Neuronal stem cell (in vitro differentiated cells): ENCODE data around the gene SCT.

Experiments used
- DNase-seq: peaks from one replicate; pipeline ENCODE4 v3.0.0-alpha.2; 2013; ENCODE audit warnings: low spot score
- H2AFZ ChIP-seq: one replicate; pipeline ENCODE4 v1.6.1; 2013; ENCODE audit warnings: mild to moderate bottlenecking, low read length, inconsistent platforms
- H2AK5ac ChIP-seq: 2 replicates; pipeline ENCODE4 v1.6.1; 2013; ENCODE audit warnings: low read depth, mild to moderate bottlenecking, inconsistent platforms, low read length, moderate library complexity, mixed read lengths
- H2BK120ac ChIP-seq: 2 replicates; pipeline ENCODE4 v1.6.1; 2013; ENCODE audit warnings: low read depth, mild to moderate bottlenecking, inconsistent platforms, low read length, moderate library complexity, mixed read lengths
- H2BK12ac ChIP-seq: one replicate; pipeline ENCODE4 v1.6.1; 2013; ENCODE audit warnings: low read length, inconsistent platforms
- H2BK15ac ChIP-seq: 2 replicates; pipeline ENCODE4 v1.6.1; 2013; ENCODE audit warnings: mild to moderate bottlenecking, low read length, inconsistent platforms, mixed read lengths
- H2BK5ac ChIP-seq: one replicate; pipeline ENCODE4 v1.6.1; 2013; ENCODE audit warnings: inconsistent platforms, mild to moderate bottlenecking, low read length, moderate library complexity
- H3K14ac ChIP-seq: one replicate; pipeline ENCODE4 v1.6.1; 2013; ENCODE audit warnings: low read length, inconsistent platforms
- H3K18ac ChIP-seq: 2 replicates; pipeline ENCODE4 v1.6.1; 2013; ENCODE audit warnings: low read length, inconsistent platforms
- H3K23ac ChIP-seq: 2 replicates; pipeline ENCODE4 v1.6.1; 2013; ENCODE audit warnings: low read depth, mild to moderate bottlenecking, mixed read lengths, low read length, inconsistent platforms; ENCODE audit not compliant: poor library complexity
- H3K27ac ChIP-seq: replicated peaks from 3 replicates; pipeline ENCODE4 v1.5.1; 2013; ENCODE audit warnings: low read length, inconsistent platforms
- H3K27me3 ChIP-seq, 3 experiments: 2 replicates each; pipeline ENCODE4 v1.6.1; 2013; ENCODE audit warnings: low read length in 3 of 3, mild to moderate bottlenecking in 2 of 3, inconsistent platforms in 1 of 3, low read depth in 1 of 3, mixed read lengths in 1 of 3, moderate library complexity in 1 of 3; ENCODE audit not compliant: control insufficient read depth in 3 of 3, insufficient read depth in 3 of 3
- H3K36me3 ChIP-seq, 2 donors: replicated peaks in 1 of 2; 2 replicates each; pipeline ENCODE4 v1.6.1; 2013; ENCODE audit warnings: low read length in 2 of 2; ENCODE audit not compliant: control insufficient read depth in 2 of 2, insufficient read depth in 2 of 2
- H3K4ac ChIP-seq: 2 replicates; pipeline ENCODE4 v1.6.1; 2013; ENCODE audit warnings: inconsistent platforms, mild to moderate bottlenecking, low read length, moderate library complexity
- H3K4me1 ChIP-seq, 2 donors: 1 replicate in 1 of 2; 2 replicates in 1 of 2; pipeline ENCODE4 v1.6.1; 2013; ENCODE audit warnings: low read length in 2 of 2, low read depth in 1 of 2; ENCODE audit not compliant: control insufficient read depth in 2 of 2, insufficient read depth in 1 of 2
- H3K4me2 ChIP-seq: one replicate; pipeline ENCODE4 v1.6.1; 2013; ENCODE audit warnings: mild to moderate bottlenecking, low read length, inconsistent platforms; ENCODE audit not compliant: insufficient read depth, poor library complexity, severe bottlenecking
- H3K4me3 ChIP-seq, 2 donors: 2 replicates each; pipeline ENCODE4 v1.5.1; 2013; ENCODE audit warnings: low read length in 2 of 2, mild to moderate bottlenecking in 2 of 2, inconsistent platforms in 1 of 2, moderate library complexity in 1 of 2
- H3K79me1 ChIP-seq: one replicate; pipeline ENCODE4 v1.6.1; 2013; ENCODE audit warnings: low read depth, mild to moderate bottlenecking, inconsistent platforms, low read length, moderate library complexity
- H3K9ac ChIP-seq: one replicate; pipeline ENCODE4 v1.6.1; 2013; ENCODE audit warnings: mild to moderate bottlenecking, low read depth, low read length, inconsistent platforms; ENCODE audit not compliant: poor library complexity
- H3K9me3 ChIP-seq, 2 donors: replicated peaks in 1 of 2; 2 replicates each; pipeline versions ENCODE3 to v1.6.1; 2013; ENCODE audit warnings: low read length in 2 of 2, mild to moderate bottlenecking in 2 of 2, inconsistent platforms in 1 of 2, low read depth in 1 of 2, mixed read lengths in 1 of 2, moderate library complexity in 1 of 2; ENCODE audit not compliant: control insufficient read depth in 2 of 2, insufficient read depth in 1 of 2
- H4K8ac ChIP-seq: one replicate; pipeline ENCODE4 v1.6.1; 2013; ENCODE audit warnings: low read depth, mild to moderate bottlenecking, inconsistent platforms, low read length, moderate library complexity
- H4K91ac ChIP-seq: one replicate; pipeline ENCODE4 v1.6.1; 2013; ENCODE audit warnings: low read length, low read depth, mild to moderate bottlenecking, inconsistent platforms; ENCODE audit not compliant: poor library complexity
- WGBS, 2 donors: extraction: QIAGEN DNeasy Blood & Tissue Kit; methylation state at CpG; one replicate each; pipeline ENCODE4 v1.1.7; 2013; ENCODE audit warnings: missing lambda C conversion rate in 2 of 2, mixed read lengths in 1 of 2; ENCODE audit not compliant: insufficient read length in 2 of 2, insufficient replicate concordance in 1 of 2; ENCODE audit errors: extremely low coverage in 2 of 2; 5-methylcytosine and 5-hydroxymethylcytosine counted together

SCT gene

DNA sequence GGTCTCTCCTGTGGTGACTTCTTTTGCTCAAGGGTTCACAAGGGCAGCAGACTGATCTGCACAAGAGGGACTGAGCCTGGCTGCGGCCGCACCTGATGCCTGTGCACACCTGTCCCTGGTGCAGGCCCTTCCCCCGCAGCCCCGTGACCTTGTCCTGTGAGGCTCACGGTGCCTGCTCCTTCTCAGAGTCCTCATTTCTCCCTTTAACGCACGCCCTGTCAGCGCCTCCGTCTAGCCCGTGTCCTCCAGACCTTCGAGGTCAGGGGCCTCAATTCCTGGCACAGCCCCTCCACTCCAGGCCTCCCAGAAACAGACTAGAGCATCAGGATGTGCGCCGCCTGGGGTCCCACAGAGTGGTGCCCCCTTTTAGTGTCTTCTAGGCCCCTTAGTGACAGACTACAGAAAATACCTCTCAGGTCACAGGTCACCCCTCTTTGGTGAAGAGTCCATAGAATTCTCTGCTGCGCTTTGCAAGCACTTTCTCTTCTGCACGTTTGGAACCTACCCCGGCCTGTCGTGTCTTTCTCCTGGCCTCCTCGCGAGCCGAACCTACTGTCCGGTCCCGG, 9.0 kb upstream of the SCT start:
- Histone ChIP-seq H2BK15ac (peak overlapping the region; percentile 99), H4K8ac (no peak overlapping the region), H3K23ac (peak overlapping the region; percentile 97), H3K14ac (no peak overlapping the region), H3K4me3 (peak overlapping the region in 1 of 2 donors; percentile 46), H3K4me1 (peaks cover 21 to 23% of the 10 kb centered on the region in 2 donors), H4K91ac (no peak overlapping the region), H2AFZ (no peak overlapping the region), H2BK120ac (peak overlapping the region; percentile 81), H3K36me3 (peaks cover 0 to 1% of the 10 kb centered on the region in 2 donors), H2BK5ac (peak overlapping the region; percentile 57), H3K9me3 (no peaks in the 10 kb centered on the region), H3K79me1 (peaks cover 5% of the 10 kb centered on the region), H2AK5ac (peak overlapping the region; percentile 94), H3K27me3 (peaks cover 0 to 23% (median 5%) of the 10 kb centered on the region in 3 experiments), H3K18ac (peak overlapping the region; percentile 92), H3K27ac (no peak overlapping the region), H3K4me2 (peak overlapping the region; percentile 98), H3K9ac (peak overlapping the region; percentile 77), H2BK12ac (peak overlapping the region; percentile 78), H3K4ac (no peak overlapping the region)
- WGBS, 2 donors = no CpG with 5 or more reads among the region's 22 CpGs
- no peak for DNase-seq

DNA sequence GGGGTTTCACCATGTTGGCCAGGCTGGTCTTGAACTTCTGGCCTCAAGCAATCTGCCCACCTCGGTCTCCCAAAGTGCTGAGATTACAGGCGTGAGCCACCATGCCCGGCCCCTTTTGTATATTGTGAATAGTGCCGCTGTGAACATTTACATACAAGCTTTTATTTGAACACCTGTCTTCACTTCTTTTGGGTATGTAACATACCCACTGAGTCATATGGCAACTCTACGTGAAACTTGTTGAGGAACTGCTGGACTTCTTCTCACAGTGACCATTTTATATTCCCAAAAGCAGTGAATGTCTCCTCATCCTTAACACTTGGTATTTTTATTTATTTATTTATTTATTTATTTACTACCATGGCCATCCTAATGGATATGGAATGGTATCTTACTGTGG, 3.9 kb upstream of the SCT start:
- Histone ChIP-seq H2AK5ac (no peak overlapping the region), H3K4me1 (peaks cover 0 to 1% of the 10 kb centered on the region in 2 donors), H3K14ac (no peak overlapping the region), H3K4ac (no peak overlapping the region), H3K9ac (no peak overlapping the region), H3K18ac (no peak overlapping the region), H3K79me1 (no peaks in the 10 kb centered on the region), H2BK120ac (no peak overlapping the region), H2BK15ac (no peak overlapping the region), H4K8ac (no peak overlapping the region), H2BK5ac (no peak overlapping the region), H3K23ac (no peak overlapping the region), H4K91ac (no peak overlapping the region), H3K9me3 (peaks cover 0 to 2% of the 10 kb centered on the region in 2 donors), H3K27ac (no peak overlapping the region), H2BK12ac (no peak overlapping the region), H2AFZ (no peak overlapping the region), H3K4me2 (no peak overlapping the region), H3K27me3 (peaks cover 0 to 10% (median 0%) of the 10 kb centered on the region in 3 experiments), H3K36me3 (no peaks in the 10 kb centered on the region), H3K4me3 (no peak overlapping the region)
- no CpG with 5 or more reads among the region's 5 CpGs for WGBS, 2 donors
- DNase-seq = no peak

DNA sequence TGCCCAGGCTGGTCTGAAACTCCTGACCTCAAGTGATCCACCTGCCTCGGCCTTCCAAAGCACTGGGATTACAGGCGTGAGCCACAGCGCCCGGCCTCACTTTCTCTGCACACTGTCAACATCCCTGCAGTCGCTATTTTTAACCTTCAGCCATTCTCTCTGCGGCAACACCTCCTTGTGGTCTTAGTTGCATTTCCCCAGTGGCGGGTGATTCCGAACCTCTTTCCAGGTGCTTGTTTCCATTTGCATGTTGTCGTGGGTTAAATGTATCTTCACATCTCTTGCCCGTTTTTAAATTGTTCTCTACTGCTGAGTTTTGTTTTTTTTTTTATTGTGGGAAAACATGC, 2.2 kb upstream of the SCT start:
- no peak overlapping the region for H3K18ac ChIP-seq
- H3K23ac ChIP-seq = no peak overlapping the region
- no peak overlapping the region for H2BK15ac ChIP-seq
- H2AK5ac ChIP-seq = no peak overlapping the region
- H3K4ac ChIP-seq = no peak overlapping the region
- peaks cover 0 to 2% of the 10 kb centered on the region in 2 donors for H3K36me3 ChIP-seq
- H4K8ac ChIP-seq = no peak overlapping the region
- H3K14ac ChIP-seq = no peak overlapping the region
- H2BK5ac ChIP-seq = no peak overlapping the region
- H4K91ac ChIP-seq = no peak overlapping the region
- H3K79me1 ChIP-seq = no peaks in the 10 kb centered on the region
- no peak for DNase-seq
- no peak overlapping the region for H2AFZ ChIP-seq
- peaks cover 0 to 2% of the 10 kb centered on the region in 2 donors for H3K9me3 ChIP-seq
- H3K4me2 ChIP-seq = no peak overlapping the region
- no CpG with 5 or more reads among the region's 10 CpGs for WGBS, 2 donors
- H3K4me3 ChIP-seq = no peak overlapping the region
- H2BK12ac ChIP-seq = no peak overlapping the region
- peaks cover 0 to 1% of the 10 kb centered on the region in 2 donors for H3K4me1 ChIP-seq
- no peak overlapping the region for H3K27ac ChIP-seq
- no peak overlapping the region for H3K9ac ChIP-seq
- H2BK120ac ChIP-seq = no peak overlapping the region
- peaks cover 0 to 11% (median 0%) of the 10 kb centered on the region in 3 experiments for H3K27me3 ChIP-seq

DNA sequence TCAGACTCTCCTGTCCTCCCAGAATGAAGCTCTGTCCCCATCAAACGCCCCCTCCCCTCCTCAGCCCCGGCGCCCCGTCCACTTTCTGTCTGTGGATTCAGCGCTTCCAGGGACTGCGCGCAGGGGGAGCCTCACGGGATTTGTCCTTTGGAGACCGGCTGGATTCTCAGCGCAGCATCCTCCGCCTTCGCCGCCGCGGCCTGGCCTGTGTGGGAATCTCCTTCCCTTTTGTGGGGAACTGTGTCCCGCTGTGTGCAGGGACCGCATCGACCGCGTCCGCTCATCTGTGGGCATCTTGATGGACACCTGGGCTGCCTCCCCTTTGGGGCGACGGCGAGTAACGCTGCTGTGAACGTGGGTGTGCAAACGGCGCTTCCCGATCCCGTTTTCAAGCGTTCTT, 1.1 kb upstream of the SCT start:
- no peak overlapping the region for H3K18ac ChIP-seq
- no peak overlapping the region for H2BK15ac ChIP-seq
- no peak overlapping the region for H2BK12ac ChIP-seq
- peaks cover 0 to 2% of the 10 kb centered on the region in 2 donors for H3K9me3 ChIP-seq
- H3K4me3 ChIP-seq = no peak overlapping the region
- peaks cover 0 to 1% of the 10 kb centered on the region in 2 donors for H3K4me1 ChIP-seq
- no peak overlapping the region for H2AFZ ChIP-seq
- H4K91ac ChIP-seq = no peak overlapping the region
- no peak overlapping the region for H2BK120ac ChIP-seq
- H3K9ac ChIP-seq = no peak overlapping the region
- no peak overlapping the region for H3K23ac ChIP-seq
- H3K36me3 ChIP-seq = peaks cover 0 to 3% of the 10 kb centered on the region in 2 donors
- no peak overlapping the region for H3K4ac ChIP-seq
- H3K4me2 ChIP-seq = no peak overlapping the region
- no peaks in the 10 kb centered on the region for H3K79me1 ChIP-seq
- DNase-seq = no peak
- no peak overlapping the region for H3K14ac ChIP-seq
- H2BK5ac ChIP-seq = no peak overlapping the region
- peaks cover 0 to 11% (median 0%) of the 10 kb centered on the region in 3 experiments for H3K27me3 ChIP-seq
- no peak overlapping the region for H4K8ac ChIP-seq
- H3K27ac ChIP-seq = no peak overlapping the region
- no CpG with 5 or more reads among the region's 31 CpGs for WGBS, 2 donors
- H2AK5ac ChIP-seq = no peak overlapping the region
